ENCODE data around the gene PLPP4.

GRCh38 chr10:120414946-120415345 is 42.1 kb upstream of the PLPP4 start:
- no peak for TF ChIP-seq POLR2A (IDR thresholded peaks at IDR 0.05; ENCODE audit: insufficient read depth in 1 of 2, low read depth in 2 of 2, low read length in 2 of 2)
- no peak for TF ChIP-seq ZNF224 (CRISPR knock-in tag; IDR thresholded peaks at IDR 0.05)
- no peak for TF ChIP-seq CREB1 (IDR thresholded peaks at IDR 0.05)
- TF ChIP-seq CREB1 (CRISPR knock-in tag; IDR thresholded peaks at IDR 0.05): no peak
- no peak for TF ChIP-seq REST (IDR thresholded peaks at IDR 0.05; ENCODE audit: borderline replicate concordance in 1 of 2, low read depth in 1 of 2, low read length in 2 of 2)
- TF ChIP-seq NAIF1 (CRISPR knock-in tag; IDR thresholded peaks at IDR 0.05; ENCODE audit: borderline replicate concordance): no peak
- no peak for TF ChIP-seq CTCF (CRISPR knock-in tag; IDR thresholded peaks at IDR 0.05)
- TF ChIP-seq MYC (CRISPR knock-in tag; IDR thresholded peaks at IDR 0.05; ENCODE audit: borderline replicate concordance): no peak

Measured in HepG2 (cell line).